Measurements from ENCODE around the gene PCK1.

PCK1 gene

GRCh38 chr20:57588596-57588995 is 27.7 kb downstream of the PCK1 start:
- Histone ChIP-seq H3K4me1 (ENCODE audit: control insufficient read depth in 2 of 2, insufficient read depth in 2 of 2, low read length in 2 of 2) (peaks cover 32 to 35% of the 10 kb centered on the region in 2 donors), H3K9me3 (ENCODE audit: control insufficient read depth in 2 of 2, low read length in 2 of 2) (no peaks in the 10 kb centered on the region), H3K4me3 (ENCODE audit: low read length in 2 of 2) (no peak overlapping the region), H3K9ac (ENCODE audit: low read depth in 1 of 2, low read length in 2 of 2) (no peak overlapping the region), H3K27ac (ENCODE audit: low read depth in 2 of 2, low read length in 2 of 2) (no peak overlapping the region), H3K27me3 (ENCODE audit: control insufficient read depth in 2 of 2, insufficient read depth in 2 of 2, low read length in 2 of 2) (no peaks in the 10 kb centered on the region), H3K36me3 (ENCODE audit: control insufficient read depth in 2 of 2, insufficient read depth in 2 of 2, low read length in 2 of 2) (no peaks in the 10 kb centered on the region)

DNA sequence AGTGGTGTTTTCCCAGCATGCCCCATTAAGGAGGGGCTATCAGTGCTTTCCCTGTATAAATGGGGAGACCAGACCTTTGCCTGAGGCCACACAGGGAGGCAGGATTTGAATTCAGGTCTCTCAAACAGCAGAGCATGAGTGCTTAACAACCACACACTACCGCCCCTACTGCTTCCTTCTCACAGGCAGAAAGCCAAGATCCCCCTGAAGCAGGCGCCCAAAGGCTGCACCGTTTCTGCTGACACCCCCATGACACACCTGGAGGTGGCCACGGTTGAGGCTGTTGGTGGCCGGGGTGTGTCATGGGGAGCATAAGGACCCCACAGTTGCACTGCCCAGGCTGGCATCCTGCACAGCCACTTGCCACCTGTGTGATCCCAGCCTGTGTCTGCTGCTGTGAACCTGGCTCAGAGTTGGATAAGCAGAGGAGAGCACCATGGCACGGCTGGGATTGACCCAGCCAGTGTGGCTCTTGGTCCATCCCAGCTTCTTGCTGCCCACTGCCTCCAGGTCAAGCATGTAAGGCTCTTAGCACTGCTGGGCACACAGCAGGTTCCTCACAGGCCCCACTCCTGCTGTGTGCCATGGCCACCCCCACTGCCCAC is 28.3 kb downstream of the PCK1 start:
- peak overlapping the region; percentile 32 to 72 for H3K9ac ChIP-seq (ENCODE audit: low read depth in 1 of 2, low read length in 2 of 2)
- H3K27me3 ChIP-seq (ENCODE audit: control insufficient read depth in 2 of 2, insufficient read depth in 2 of 2, low read length in 2 of 2), result no peaks in the 10 kb centered on the region
- no peak overlapping the region for H3K4me3 ChIP-seq (ENCODE audit: low read length in 2 of 2)
- peak overlapping the region; percentile 90 to 94 for H3K27ac ChIP-seq (ENCODE audit: low read depth in 2 of 2, low read length in 2 of 2)
- peaks cover 39 to 41% of the 10 kb centered on the region in 2 donors for H3K4me1 ChIP-seq (ENCODE audit: control insufficient read depth in 2 of 2, insufficient read depth in 2 of 2, low read length in 2 of 2)
- H3K9me3 ChIP-seq (ENCODE audit: control insufficient read depth in 2 of 2, low read length in 2 of 2), result no peaks in the 10 kb centered on the region
- H3K36me3 ChIP-seq (ENCODE audit: control insufficient read depth in 2 of 2, insufficient read depth in 2 of 2, low read length in 2 of 2), result no peaks in the 10 kb centered on the region

GRCh38 chr20:57589728-57590484 is 29.0 kb downstream of the PCK1 start:
- Histone ChIP-seq H3K9me3 (ENCODE audit: control insufficient read depth in 2 of 2, low read length in 2 of 2) (no peaks in the 10 kb centered on the region), H3K9ac (ENCODE audit: low read depth in 1 of 2, low read length in 2 of 2) (peak overlapping the region; percentile 38 to 72), H3K27ac (ENCODE audit: low read depth in 2 of 2, low read length in 2 of 2) (peak overlapping the region; percentile 90 to 94), H3K36me3 (ENCODE audit: control insufficient read depth in 2 of 2, insufficient read depth in 2 of 2, low read length in 2 of 2) (no peaks in the 10 kb centered on the region), H3K27me3 (ENCODE audit: control insufficient read depth in 2 of 2, insufficient read depth in 2 of 2, low read length in 2 of 2) (no peaks in the 10 kb centered on the region), H3K4me3 (ENCODE audit: low read length in 2 of 2) (no peak overlapping the region), H3K4me1 (ENCODE audit: control insufficient read depth in 2 of 2, insufficient read depth in 2 of 2, low read length in 2 of 2) (peaks cover 41 to 44% of the 10 kb centered on the region in 2 donors)

DNA sequence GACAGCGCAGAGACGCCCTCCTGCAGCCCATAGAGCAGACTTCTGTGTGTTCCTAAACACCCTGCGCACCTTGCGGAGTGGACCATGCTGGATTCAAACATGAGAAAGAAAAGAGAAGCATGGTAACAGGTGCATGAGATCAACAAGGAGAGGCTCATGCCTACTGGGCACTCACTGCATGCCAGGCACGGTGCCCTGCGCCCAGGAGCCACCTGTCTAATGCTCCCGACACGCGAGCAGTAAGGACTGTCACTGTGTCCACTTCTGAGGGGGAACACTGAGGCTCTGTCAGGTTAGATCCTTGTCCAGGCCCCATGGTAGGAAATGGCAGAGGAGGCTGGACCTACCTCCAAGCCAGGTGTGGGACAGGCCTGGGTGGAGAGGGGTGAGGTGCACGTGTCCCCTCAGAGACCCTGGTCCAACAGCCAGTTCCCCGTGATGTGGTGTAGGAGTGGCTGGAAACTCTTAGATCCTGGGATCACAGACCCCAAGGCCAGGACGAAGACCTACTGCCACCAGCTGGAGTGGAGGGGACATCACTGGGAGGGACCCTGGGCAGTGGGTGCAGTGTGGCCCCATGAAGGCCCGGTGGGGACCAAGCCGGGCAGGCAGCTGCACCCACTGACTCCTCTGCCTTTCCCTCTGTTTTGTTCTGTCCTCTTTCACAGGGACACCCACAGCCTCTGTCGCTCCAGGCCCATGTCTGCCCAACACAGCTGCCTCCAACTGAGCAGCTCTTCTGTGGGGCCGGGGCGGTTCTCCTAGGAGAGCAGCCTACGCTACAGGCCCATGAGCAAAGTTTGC is 29.8 kb downstream of the PCK1 start:
- Histone ChIP-seq H3K9me3 (ENCODE audit: control insufficient read depth in 2 of 2, low read length in 2 of 2) (no peaks in the 10 kb centered on the region), H3K4me3 (ENCODE audit: low read length in 2 of 2) (no peak overlapping the region), H3K27ac (ENCODE audit: low read depth in 2 of 2, low read length in 2 of 2) (peak overlapping the region; percentile 90 to 94), H3K36me3 (ENCODE audit: control insufficient read depth in 2 of 2, insufficient read depth in 2 of 2, low read length in 2 of 2) (no peaks in the 10 kb centered on the region), H3K27me3 (ENCODE audit: control insufficient read depth in 2 of 2, insufficient read depth in 2 of 2, low read length in 2 of 2) (no peaks in the 10 kb centered on the region), H3K4me1 (ENCODE audit: control insufficient read depth in 2 of 2, insufficient read depth in 2 of 2, low read length in 2 of 2) (peaks cover 41 to 44% of the 10 kb centered on the region in 2 donors), H3K9ac (ENCODE audit: low read depth in 1 of 2, low read length in 2 of 2) (peak overlapping the region; percentile 38 to 71)

DNA sequence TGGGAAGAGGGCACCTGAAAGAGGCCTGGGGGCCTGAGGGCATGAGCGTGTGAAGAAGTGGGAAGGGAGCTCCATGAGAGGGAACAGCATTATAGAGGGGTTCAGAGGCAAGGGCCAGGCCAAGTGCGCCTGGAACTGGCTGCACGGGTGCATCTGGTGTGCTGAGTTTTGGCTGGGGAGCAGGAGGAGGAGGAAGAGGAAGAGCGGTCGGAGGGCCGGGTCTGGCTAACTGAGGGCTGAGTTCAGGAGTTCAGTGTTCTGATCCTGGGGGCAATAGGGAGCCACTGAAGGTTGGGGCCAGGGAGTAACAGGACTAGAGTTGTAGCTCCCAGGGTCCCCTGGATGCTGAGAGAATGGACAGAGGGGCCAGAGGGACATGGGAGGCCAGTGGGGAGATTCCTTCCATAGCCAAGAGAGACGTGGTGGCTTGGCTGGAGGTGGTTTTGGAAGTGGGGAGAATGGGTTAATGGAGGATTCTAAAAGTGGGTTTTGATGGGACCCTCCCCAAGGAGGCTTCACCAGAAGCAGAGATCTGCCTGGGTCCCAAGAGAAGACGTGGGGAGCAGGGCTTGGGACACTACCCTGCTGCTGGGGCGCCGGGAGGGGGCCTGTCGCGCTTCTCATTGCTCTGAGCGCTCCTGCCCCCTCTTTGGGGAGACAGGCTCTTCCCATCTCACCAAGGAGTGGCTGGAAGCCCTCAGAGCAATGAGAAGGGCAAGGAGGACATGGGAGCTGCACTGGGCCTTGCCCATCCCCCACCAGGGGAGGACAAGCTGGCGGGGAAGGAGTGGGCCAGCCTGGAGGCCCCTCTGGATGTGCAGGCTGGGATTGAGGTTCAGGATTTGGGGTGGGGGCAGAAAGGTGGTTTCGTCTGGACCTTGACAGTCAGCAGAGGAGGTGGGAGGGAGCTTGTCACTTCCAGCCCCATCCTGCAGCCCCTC is 30.6 kb downstream of the PCK1 start:
- no peaks in the 10 kb centered on the region for H3K36me3 ChIP-seq (ENCODE audit: control insufficient read depth in 2 of 2, insufficient read depth in 2 of 2, low read length in 2 of 2)
- H3K27ac ChIP-seq (ENCODE audit: low read depth in 2 of 2, low read length in 2 of 2), result peak overlapping the region in 1 of 2 donors; percentile 90
- peaks cover 38 to 40% of the 10 kb centered on the region in 2 donors for H3K4me1 ChIP-seq (ENCODE audit: control insufficient read depth in 2 of 2, insufficient read depth in 2 of 2, low read length in 2 of 2)
- H3K9ac ChIP-seq (ENCODE audit: low read depth in 1 of 2, low read length in 2 of 2), result no peak overlapping the region
- no peaks in the 10 kb centered on the region for H3K27me3 ChIP-seq (ENCODE audit: control insufficient read depth in 2 of 2, insufficient read depth in 2 of 2, low read length in 2 of 2)
- H3K9me3 ChIP-seq (ENCODE audit: control insufficient read depth in 2 of 2, low read length in 2 of 2), result no peaks in the 10 kb centered on the region
- no peak overlapping the region for H3K4me3 ChIP-seq (ENCODE audit: low read length in 2 of 2)

GRCh38 chr20:57592263-57593092 is 31.6 kb downstream of the PCK1 start:
- Histone ChIP-seq H3K27ac (ENCODE audit: low read depth in 2 of 2, low read length in 2 of 2) (peak overlapping the region; percentile 4 to 16), H3K27me3 (ENCODE audit: control insufficient read depth in 2 of 2, insufficient read depth in 2 of 2, low read length in 2 of 2) (no peaks in the 10 kb centered on the region), H3K9me3 (ENCODE audit: control insufficient read depth in 2 of 2, low read length in 2 of 2) (no peaks in the 10 kb centered on the region), H3K4me3 (ENCODE audit: low read length in 2 of 2) (no peak overlapping the region), H3K9ac (ENCODE audit: low read depth in 1 of 2, low read length in 2 of 2) (peak overlapping the region; percentile 14 to 16), H3K4me1 (ENCODE audit: control insufficient read depth in 2 of 2, insufficient read depth in 2 of 2, low read length in 2 of 2) (peaks cover 38 to 42% of the 10 kb centered on the region in 2 donors), H3K36me3 (ENCODE audit: control insufficient read depth in 2 of 2, insufficient read depth in 2 of 2, low read length in 2 of 2) (no peaks in the 10 kb centered on the region)

- Histone ChIP-seq H3K9ac (ENCODE audit: low read depth in 1 of 2, low read length in 2 of 2) (peak overlapping the region; percentile 14 to 16), H3K27ac (ENCODE audit: low read depth in 2 of 2, low read length in 2 of 2) (peak overlapping the region; percentile 4 to 16), H3K4me1 (ENCODE audit: control insufficient read depth in 2 of 2, insufficient read depth in 2 of 2, low read length in 2 of 2) (peaks cover 38 to 42% of the 10 kb centered on the region in 2 donors), H3K27me3 (ENCODE audit: control insufficient read depth in 2 of 2, insufficient read depth in 2 of 2, low read length in 2 of 2) (no peaks in the 10 kb centered on the region), H3K9me3 (ENCODE audit: control insufficient read depth in 2 of 2, low read length in 2 of 2) (no peaks in the 10 kb centered on the region), H3K36me3 (ENCODE audit: control insufficient read depth in 2 of 2, insufficient read depth in 2 of 2, low read length in 2 of 2) (no peaks in the 10 kb centered on the region), H3K4me3 (ENCODE audit: low read length in 2 of 2) (no peak overlapping the region)
Observed at GRCh38 chr20:57593134-57593886, 32.4 kb downstream of the PCK1 start.

GRCh38 chr20:57594092-57594951 is 33.4 kb downstream of the PCK1 start:
- Histone ChIP-seq H3K9ac (ENCODE audit: low read depth in 1 of 2, low read length in 2 of 2) (peak overlapping the region in 1 of 2 donors; percentile 16), H3K27ac (ENCODE audit: low read depth in 2 of 2, low read length in 2 of 2) (no peak overlapping the region), H3K9me3 (ENCODE audit: control insufficient read depth in 2 of 2, low read length in 2 of 2) (no peaks in the 10 kb centered on the region), H3K27me3 (ENCODE audit: control insufficient read depth in 2 of 2, insufficient read depth in 2 of 2, low read length in 2 of 2) (no peaks in the 10 kb centered on the region), H3K4me3 (ENCODE audit: low read length in 2 of 2) (no peak overlapping the region), H3K36me3 (ENCODE audit: control insufficient read depth in 2 of 2, insufficient read depth in 2 of 2, low read length in 2 of 2) (no peaks in the 10 kb centered on the region), H3K4me1 (ENCODE audit: control insufficient read depth in 2 of 2, insufficient read depth in 2 of 2, low read length in 2 of 2) (peaks cover 33 to 39% of the 10 kb centered on the region in 2 donors)

All from mucosa of rectum (tissue), 2 donors.